Smooth muscle cell (in vitro differentiated cells): ENCODE results near the gene ACER3. TPM values are rescaled to one million over a fixed set of nuclear protein-coding genes. Genes with fewer than 3 reads are reported as not detected.

Experiments used
- DNase-seq: peaks from one replicate; lab custom pipeline; 2025; ENCODE audit not compliant: unreplicated experiment; lab: John Stamatoyannopoulos, UW
- H2AFZ ChIP-seq: fragments of 200-600 bp; sonication (generic); 2 replicates; pipeline ENCODE4 v1.6.0; 2016; ENCODE audit warnings: antibody characterized with exemption, low read depth, mild to moderate bottlenecking
- H3F3A ChIP-seq: fragments of 200-600 bp; sonication (generic); 2 replicates; pipeline ENCODE4 v1.6.0; 2017; ENCODE audit warnings: antibody characterized with exemption, low read depth
- H3K27ac ChIP-seq: fragments of 200-600 bp; sonication (generic); 2 replicates; pipeline ENCODE4 v1.5.1; 2016; ENCODE audit warnings: low read depth, mild to moderate bottlenecking
- H3K27me3 ChIP-seq: fragments of 200-600 bp; sonication (generic); 2 replicates; pipeline ENCODE4 v1.6.1; 2016; ENCODE audit warnings: low read depth, mild to moderate bottlenecking
- H3K36me3 ChIP-seq: fragments of 200-600 bp; sonication (generic); 2 replicates; pipeline ENCODE4 v1.5.1; 2016; ENCODE audit warnings: low read depth
- H3K4me1 ChIP-seq: fragments of 200-600 bp; sonication (generic); 2 replicates; pipeline ENCODE4 v1.5.1; 2016; ENCODE audit warnings: low read depth
- H3K4me2 ChIP-seq: fragments of 200-600 bp; sonication (generic); 2 replicates; pipeline ENCODE4 v1.6.0; 2016; ENCODE audit warnings: mild to moderate bottlenecking
- H3K4me3 ChIP-seq: fragments of 200-600 bp; sonication (generic); 2 replicates; pipeline ENCODE4 v1.5.1; 2016; ENCODE audit warnings: mild to moderate bottlenecking
- H3K79me2 ChIP-seq: fragments of 200-600 bp; sonication (generic); 2 replicates; pipeline ENCODE4 v1.6.0; 2016; ENCODE audit warnings: low read depth, mild to moderate bottlenecking
- H3K9ac ChIP-seq: fragments of 200-600 bp; sonication (generic); 2 replicates; pipeline ENCODE4 v1.6.0; 2016; ENCODE audit warnings: low read depth
- H3K9me3 ChIP-seq: fragments of 200-600 bp; sonication (generic); replicated peaks from 2 replicates; pipeline ENCODE4 v1.5.1; 2016; ENCODE audit warnings: low read depth
- H4K20me1 ChIP-seq: fragments of 200-600 bp; sonication (generic); 2 replicates; pipeline ENCODE4 v1.6.0; 2016; ENCODE audit warnings: low read depth
- CTCF ChIP-seq: fragments of 200-600 bp; sonication (generic); IDR thresholded peaks from 2 replicates; pipeline ENCODE4 v1.5.1; 2017; ENCODE audit warnings: borderline replicate concordance, mild to moderate bottlenecking, antibody characterized with exemption; ENCODE audit not compliant: insufficient read depth, poor library complexity, severe bottlenecking
- WGBS: methylation state at CpG from one replicate; pipeline ENCODE4 v1.1.7; 2016; ENCODE audit warnings: low lambda C conversion rate; 5-methylcytosine and 5-hydroxymethylcytosine counted together
- polyA plus RNA-seq: library from polyadenylated mRNA; unstranded; fragments of >200 nt; fragmentation: Nextera tagmentation; extraction: Ambion mirVana; gene quantifications from 2 replicates; pipeline ENCODE4 v1.2.1, GENCODE V29; 2016
- total RNA-seq: library from RNA; depleted of rRNA; stranded (reverse); fragments of >200 nt; gene quantifications from 2 replicates; pipeline ENCODE4 v1.2.3, GENCODE V29; 2014

Gene ACER3
- total and polyA plus RNA-seq, 2 experiments from 2014 or later, result 14.0 to 16.8 TPM

- no peak overlapping the region for H2AFZ ChIP-seq
- no peak for DNase-seq
- 90% methylated on average over 5 of the region's 5 CpGs for WGBS
- peaks cover 7% of the 10 kb centered on the region for H3K79me2 ChIP-seq
- H3K9me3 ChIP-seq, result no peaks in the 10 kb centered on the region
- no peak overlapping the region for H3K27ac ChIP-seq
- no peak for TF ChIP-seq CTCF
- no peaks in the 10 kb centered on the region for H4K20me1 ChIP-seq
- H3K4me1 ChIP-seq, result peaks cover 9% of the 10 kb centered on the region
- no peak overlapping the region for H3K4me2 ChIP-seq
- no peaks in the 10 kb centered on the region for H3K27me3 ChIP-seq
- no peaks in the 10 kb centered on the region for H3K36me3 ChIP-seq
- no peaks in the 10 kb centered on the region for H3F3A ChIP-seq
- H3K4me3 ChIP-seq, result no peak overlapping the region
- no peak overlapping the region for H3K9ac ChIP-seq
These were observed 41.6 kb downstream of the ACER3 start for GRCh38 chr11:76902121-76903014.

DNA sequence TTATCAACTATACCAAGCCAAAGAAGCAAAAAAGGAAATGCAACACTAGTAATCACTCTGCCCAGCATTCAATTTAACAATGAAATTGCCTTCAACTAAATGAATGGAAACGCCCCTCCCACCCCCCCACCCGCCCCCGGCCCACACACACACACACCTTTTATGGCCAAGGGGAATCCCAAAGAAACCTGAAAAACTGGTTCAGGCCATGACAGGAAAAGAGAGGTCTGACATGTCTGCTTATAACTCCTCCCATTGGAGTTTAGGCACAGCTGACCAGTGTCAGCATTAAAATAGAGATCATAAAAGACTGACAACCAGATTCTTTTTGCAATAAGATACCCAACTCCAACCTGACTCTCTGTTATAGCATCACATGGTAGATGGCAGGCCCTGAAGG, 42.6 kb downstream of the ACER3 start:
- Histone ChIP-seq H3K4me1 (peaks cover 9% of the 10 kb centered on the region), H3K36me3 (no peaks in the 10 kb centered on the region), H3K27ac (no peak overlapping the region), H3K9ac (no peak overlapping the region), H4K20me1 (no peaks in the 10 kb centered on the region), H3K27me3 (no peaks in the 10 kb centered on the region), H3K4me3 (no peak overlapping the region), H2AFZ (no peak overlapping the region), H3F3A (no peaks in the 10 kb centered on the region), H3K79me2 (no peaks in the 10 kb centered on the region), H3K9me3 (no peaks in the 10 kb centered on the region), H3K4me2 (no peak overlapping the region)
- WGBS, result 15% methylated on average over 3 of the region's 3 CpGs
- no peak for TF ChIP-seq CTCF
- no peak for DNase-seq

GRCh38 chr11:76910620-76911414, 50.1 kb downstream of the ACER3 start:
- Histone ChIP-seq H3K27ac (no peak overlapping the region), H3K4me1 (no peaks in the 10 kb centered on the region), H3K4me3 (no peak overlapping the region), H3K27me3 (no peaks in the 10 kb centered on the region), H3K36me3 (no peaks in the 10 kb centered on the region), H3K79me2 (no peaks in the 10 kb centered on the region), H3F3A (no peaks in the 10 kb centered on the region), H2AFZ (no peak overlapping the region), H3K9me3 (no peaks in the 10 kb centered on the region), H3K4me2 (no peak overlapping the region), H3K9ac (no peak overlapping the region), H4K20me1 (no peaks in the 10 kb centered on the region)
- TF ChIP-seq CTCF, result no peak
- DNase-seq, result no peak
- 87% methylated on average over 9 of the region's 9 CpGs for WGBS
